GM19372 (cell line): ENCODE measurements around the gene DAD1.
A peak's percentile ranks its signal among the peaks of the same experiment; 100 is the strongest.
"Not testable (repeated sequence)": the region's sequence is repeated elsewhere in the genome, so short reads cannot be mapped to it uniquely, and the experiment has no call there.

Source experiments
- ATAC-seq: cut with Tn5 transposase; IDR thresholded peaks from one replicate; pipeline ENCODE4 v1.9.1; 2021; ENCODE audit warnings: mild to moderate bottlenecking, low read depth, moderate library complexity; ENCODE audit not compliant: unreplicated experiment

DAD1 gene

GRCh38 chr14:22589096-22589839 is at the start of gene DAD1:
Gene DAD1 (minus strand): TSS chr14:22589224. CDS start chr14:22589157, 67 bp downstream.
- peak; percentile 89 for ATAC-seq

DNA sequence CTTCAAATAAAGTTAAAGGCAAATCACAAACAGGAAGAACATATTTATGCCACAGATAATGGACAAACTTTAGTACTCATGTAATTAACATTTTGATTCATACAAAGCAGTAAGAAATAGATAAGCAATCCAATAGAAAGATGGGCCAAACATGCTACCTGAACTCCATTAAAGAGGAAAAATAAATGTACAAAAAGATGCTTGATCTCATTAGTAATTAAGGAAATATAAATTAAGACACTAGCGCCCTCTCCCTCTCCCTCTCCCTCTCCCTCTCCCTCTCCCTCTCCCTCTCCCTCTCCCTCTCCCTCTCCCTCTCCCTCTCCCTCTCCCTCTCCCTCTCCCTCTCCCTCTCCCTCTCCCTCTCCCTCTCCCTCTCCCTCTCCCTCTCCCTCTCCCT is 47.0 kb upstream of the DAD1 start:
- not testable (repeated sequence) for ATAC-seq

DNA sequence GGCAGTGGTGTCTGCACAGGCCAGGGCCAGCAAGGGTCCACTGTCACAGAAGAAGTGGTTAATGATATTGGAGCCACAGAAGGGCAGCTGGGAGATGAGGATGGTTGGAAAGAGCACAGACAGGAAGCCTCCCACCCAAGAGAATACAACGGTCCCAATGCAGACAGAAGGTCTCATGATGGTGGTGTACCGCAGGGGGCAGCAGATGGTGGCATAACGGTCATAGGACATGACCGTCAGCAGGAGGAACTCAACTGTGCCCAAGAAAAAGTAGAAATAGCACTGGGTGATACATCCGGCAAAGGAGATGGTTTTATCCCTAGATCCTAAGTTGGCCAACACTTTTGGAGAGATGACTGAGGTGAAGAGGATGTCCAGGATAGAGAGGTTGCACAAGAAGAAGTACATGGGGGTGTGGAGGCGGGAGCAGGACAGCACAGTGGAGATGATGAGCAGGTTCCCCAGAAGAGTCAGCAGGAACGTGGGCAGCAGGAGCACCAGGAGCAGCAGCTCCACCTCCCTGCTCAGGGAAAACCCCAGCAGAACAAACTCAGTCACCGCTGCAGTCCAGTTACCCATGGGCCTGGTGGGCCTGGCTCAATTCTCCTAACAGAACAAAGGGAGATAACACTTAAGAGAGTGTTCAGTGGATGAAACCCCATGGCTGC is 45.3 kb upstream of the DAD1 start:
- no peak for ATAC-seq

- ATAC-seq = no peak
These were observed 41.5 kb upstream of the DAD1 start for GRCh38 chr14:22630486-22630885.

DNA sequence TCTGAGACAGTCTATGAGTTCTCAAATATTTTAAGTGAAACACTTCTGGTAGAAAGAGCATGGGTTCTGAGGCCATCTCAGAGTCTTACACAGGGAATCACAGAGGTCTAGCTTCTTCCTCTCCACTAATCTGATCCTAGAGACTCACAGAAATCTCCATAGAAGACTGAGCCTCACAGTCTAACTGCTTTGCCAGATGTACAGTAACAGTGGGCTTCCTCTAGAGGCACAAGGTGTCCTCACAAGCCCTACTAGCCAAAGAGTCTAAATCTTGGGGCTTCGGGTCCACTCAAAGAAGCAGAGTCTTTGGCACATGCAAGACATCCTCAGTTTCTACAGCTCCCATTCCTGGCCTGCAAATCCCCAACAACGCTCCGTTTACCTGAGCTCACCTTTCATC is 41.0 kb upstream of the DAD1 start:
- no peak for ATAC-seq

- ATAC-seq = no peak
These were observed 40.3 kb upstream of the DAD1 start for GRCh38 chr14:22629361-22629760.

- ATAC-seq = no peak
These were observed 38.7 kb upstream of the DAD1 start for GRCh38 chr14:22627506-22628263.

DNA sequence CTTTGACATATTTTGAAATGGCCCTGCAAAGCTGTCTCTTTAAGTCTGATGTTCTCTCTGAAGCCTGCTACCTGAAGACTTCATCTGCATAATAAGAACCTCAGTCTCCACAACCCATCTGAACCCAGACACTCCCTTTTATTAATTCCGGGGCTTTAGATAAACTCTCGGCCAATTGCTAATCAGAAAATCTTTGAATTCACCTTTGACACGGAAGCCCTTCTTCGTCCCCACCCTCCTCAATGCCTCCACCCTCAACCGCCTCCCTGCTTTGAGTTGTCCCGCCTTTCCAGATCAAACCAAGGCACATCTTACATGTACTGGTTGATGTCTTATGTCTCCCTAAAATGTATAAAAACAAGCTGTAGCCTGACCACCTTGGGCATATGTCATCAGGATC is 37.6 kb upstream of the DAD1 start:
- ATAC-seq = no peak

DNA sequence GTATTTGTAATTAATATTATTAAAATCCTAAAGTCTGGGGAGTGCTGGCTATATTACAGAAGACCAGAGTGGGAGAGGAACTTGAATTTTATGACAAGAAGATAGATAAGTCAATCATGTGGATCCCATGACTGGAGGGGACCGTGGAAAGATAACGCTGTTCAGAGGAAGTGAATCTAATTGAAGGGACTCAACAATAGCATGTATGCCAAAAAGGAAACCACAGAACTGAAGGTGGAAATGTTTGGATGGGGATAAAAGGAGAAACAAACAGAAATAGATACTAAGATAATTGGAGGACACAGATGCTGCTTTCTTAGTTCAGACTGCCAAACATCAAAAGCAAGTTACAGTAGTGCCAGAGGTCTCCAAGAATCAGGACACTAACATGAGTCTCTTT is 34.0 kb upstream of the DAD1 start:
- no peak for ATAC-seq

DNA sequence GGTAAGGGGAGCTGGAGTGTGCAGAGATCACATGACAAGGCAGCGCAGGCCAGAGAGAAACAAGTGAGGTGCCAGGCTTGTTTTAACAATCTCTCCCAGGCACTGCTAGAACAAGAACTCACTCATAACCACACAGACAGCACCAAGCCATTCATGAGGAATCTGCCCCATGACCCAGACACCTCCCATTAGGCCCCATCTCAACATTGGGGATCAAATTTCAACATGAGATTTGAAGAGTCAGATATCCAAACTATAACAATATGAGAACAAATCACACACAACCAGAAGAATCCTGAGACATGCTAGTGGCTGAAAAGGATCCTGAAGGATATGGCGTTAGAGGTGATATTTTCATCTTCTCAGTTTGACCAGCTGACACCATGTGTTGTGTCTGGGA is 33.2 kb upstream of the DAD1 start:
- ATAC-seq = no peak

GRCh38 chr14:22615765-22616164 is 26.7 kb upstream of the DAD1 start:
- not testable (repeated sequence) for ATAC-seq

DNA sequence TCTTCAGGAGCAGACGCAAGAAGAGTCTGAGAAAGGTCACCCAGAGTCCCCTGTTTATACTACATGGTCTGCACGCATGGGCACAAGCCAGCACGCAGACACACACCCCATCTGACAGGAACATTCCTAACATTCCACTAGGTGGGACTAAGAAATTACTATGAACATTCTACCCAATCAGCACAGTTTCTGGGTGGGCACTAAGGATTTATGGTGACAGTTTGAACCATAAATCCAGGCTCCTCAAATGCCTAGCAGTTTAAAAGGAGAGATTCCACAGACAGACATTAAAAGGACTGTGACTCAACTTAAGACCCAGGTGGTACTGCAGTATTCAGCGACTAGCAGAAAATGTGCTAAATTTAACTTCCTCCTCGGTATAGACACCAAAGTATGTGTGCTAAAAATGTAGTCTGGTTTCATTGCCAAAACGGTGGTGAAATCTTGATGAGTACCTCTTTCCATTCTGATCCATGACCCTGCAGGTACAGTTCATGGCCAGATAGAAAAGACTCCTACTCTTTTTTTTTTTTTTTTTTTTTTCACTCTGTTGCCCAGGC is 25.3 kb upstream of the DAD1 start:
- no peak for ATAC-seq

- ATAC-seq = no peak
These were observed 24.8 kb upstream of the DAD1 start for GRCh38 chr14:22613736-22614239.

GRCh38 chr14:22613106-22613695 is 24.2 kb upstream of the DAD1 start:
- ATAC-seq = no peak

- no peak for ATAC-seq
These were observed 21.9 kb upstream of the DAD1 start for GRCh38 chr14:22610931-22611330.

- ATAC-seq = no peak
These were observed 18.3 kb upstream of the DAD1 start for GRCh38 chr14:22607291-22607690.

- no peak for ATAC-seq
These were observed 17.4 kb upstream of the DAD1 start for GRCh38 chr14:22606380-22606779.

GRCh38 chr14:22602862-22603261 is 13.8 kb upstream of the DAD1 start:
- no peak for ATAC-seq

- no peak for ATAC-seq
These were observed 13.0 kb upstream of the DAD1 start for GRCh38 chr14:22601996-22602395.

- no peak for ATAC-seq
These were observed 12.4 kb upstream of the DAD1 start for GRCh38 chr14:22601456-22601855.

DNA sequence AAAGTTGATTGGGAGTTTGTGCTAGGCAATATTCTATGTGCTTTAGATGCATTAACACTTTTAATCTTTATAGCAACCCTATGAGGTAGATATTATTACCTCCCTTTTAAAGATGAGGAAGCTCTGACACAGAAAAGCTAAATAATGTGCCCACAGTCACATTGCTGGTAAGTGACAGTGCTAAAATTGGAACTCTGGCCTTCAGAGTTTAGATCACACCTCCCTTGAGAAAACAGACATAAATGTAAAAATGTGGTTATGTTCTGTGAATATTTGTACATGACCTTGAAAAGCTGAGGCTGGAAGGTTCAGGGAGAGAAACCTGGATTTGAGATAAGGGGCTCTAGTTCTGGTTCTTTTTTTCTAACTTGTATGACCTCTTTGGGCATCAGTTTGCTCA is 11.0 kb upstream of the DAD1 start:
- no peak for ATAC-seq
